Measurements from ENCODE around the gene SMARCD1. TPM values are rescaled to one million over a fixed set of nuclear protein-coding genes. Genes with fewer than 3 reads are reported as not detected.

SMARCD1 gene
- total RNA-seq, result 160 and 167 TPM in 2 replicates
- long read RNA-seq, partial matches to known transcripts, result 4 of 7 reads
- long read RNA-seq, other reads (novel, unspliced or antisense), result 2 of 7 reads

GRCh38 chr12:50084775-50085614 is at the start of gene SMARCD1:
SMARCD1 (plus strand) TSS chr12:50085342; CDS start chr12:50085370, 28 bp downstream.
- Mint-ChIP-seq H3K4me3 (ENCODE audit: low read depth) (peak within 1 kb of the TSS; percentile 94), H3K27ac (peak within 1 kb of the TSS; percentile 98), H3K27me3 (peaks cover 9% of the 10 kb centered on the region), H3K9me3 (ENCODE audit: low read depth) (no peaks in the 10 kb centered on the region), H3K4me1 (ENCODE audit: low read depth) (peaks cover 15% of the 10 kb centered on the region), H3K36me3 (ENCODE audit: insufficient read depth) (peaks cover 14% of the 10 kb centered on the region)
- TF ChIP-seq CTCF (IDR thresholded peaks at IDR 0.05; ENCODE audit: unreplicated experiment), result peak; percentile 56
- DNase-seq (ENCODE audit: low spot score, unreplicated experiment), result peak; percentile 86

GRCh38 chr12:50038336-50038735 is 46.8 kb upstream of the SMARCD1 start:
- Mint-ChIP-seq H3K27ac (no peak overlapping the region), H3K27me3 (peaks cover 39% of the 10 kb centered on the region), H3K4me3 (ENCODE audit: low read depth) (no peak overlapping the region), H3K4me1 (ENCODE audit: low read depth) (no peaks in the 10 kb centered on the region), H3K9me3 (ENCODE audit: low read depth) (no peaks in the 10 kb centered on the region), H3K36me3 (ENCODE audit: insufficient read depth) (no peaks in the 10 kb centered on the region)
- DNase-seq (ENCODE audit: low spot score, unreplicated experiment), result no peak
- no peak for TF ChIP-seq CTCF (IDR thresholded peaks at IDR 0.05; ENCODE audit: unreplicated experiment)

- DNase-seq (ENCODE audit: low spot score, unreplicated experiment), result peak; percentile 88
- Mint-ChIP-seq H3K36me3 (ENCODE audit: insufficient read depth) (no peaks in the 10 kb centered on the region), H3K4me3 (ENCODE audit: low read depth) (no peak overlapping the region), H3K9me3 (ENCODE audit: low read depth) (no peaks in the 10 kb centered on the region), H3K27me3 (peaks cover 33% of the 10 kb centered on the region), H3K4me1 (ENCODE audit: low read depth) (no peaks in the 10 kb centered on the region), H3K27ac (peak overlapping the region; percentile 76)
- TF ChIP-seq CTCF (IDR thresholded peaks at IDR 0.05; ENCODE audit: unreplicated experiment), result peak; percentile 95
Measured at GRCh38 chr12:50039151-50039835, 45.8 kb upstream of the SMARCD1 start.

- H3K27me3 Mint-ChIP-seq, result peaks cover 31% of the 10 kb centered on the region
- H3K4me1 Mint-ChIP-seq (ENCODE audit: low read depth), result no peaks in the 10 kb centered on the region
- no peak overlapping the region for H3K4me3 Mint-ChIP-seq (ENCODE audit: low read depth)
- no peaks in the 10 kb centered on the region for H3K9me3 Mint-ChIP-seq (ENCODE audit: low read depth)
- H3K36me3 Mint-ChIP-seq (ENCODE audit: insufficient read depth), result no peaks in the 10 kb centered on the region
- DNase-seq (ENCODE audit: low spot score, unreplicated experiment), result no peak
- no peak for TF ChIP-seq CTCF (IDR thresholded peaks at IDR 0.05; ENCODE audit: unreplicated experiment)
- H3K27ac Mint-ChIP-seq, result no peak overlapping the region
Measured at GRCh38 chr12:50040657-50041056, 44.5 kb upstream of the SMARCD1 start.

- no peak for TF ChIP-seq CTCF (IDR thresholded peaks at IDR 0.05; ENCODE audit: unreplicated experiment)
- Mint-ChIP-seq H3K27ac (no peak overlapping the region), H3K36me3 (ENCODE audit: insufficient read depth) (no peaks in the 10 kb centered on the region), H3K27me3 (peaks cover 29% of the 10 kb centered on the region), H3K4me1 (ENCODE audit: low read depth) (no peaks in the 10 kb centered on the region), H3K9me3 (ENCODE audit: low read depth) (no peaks in the 10 kb centered on the region), H3K4me3 (ENCODE audit: low read depth) (no peak overlapping the region)
- DNase-seq (ENCODE audit: low spot score, unreplicated experiment), result no peak
Measured at GRCh38 chr12:50041062-50041860, 43.9 kb upstream of the SMARCD1 start.

Measured in progenitor cell of endocrine pancreas (in vitro differentiated cells).